Measurements from ENCODE around the gene C2orf68. TPM values are rescaled to one million over a fixed set of nuclear protein-coding genes. Genes with fewer than 3 reads are reported as not detected.
"Not testable (repeated sequence)": the region's sequence is repeated elsewhere in the genome, so short reads cannot be mapped to it uniquely, and the experiment has no call there.

Gene C2orf68
- total RNA-seq, 1 donor from 2014 or later: 40.8 TPM

DNA sequence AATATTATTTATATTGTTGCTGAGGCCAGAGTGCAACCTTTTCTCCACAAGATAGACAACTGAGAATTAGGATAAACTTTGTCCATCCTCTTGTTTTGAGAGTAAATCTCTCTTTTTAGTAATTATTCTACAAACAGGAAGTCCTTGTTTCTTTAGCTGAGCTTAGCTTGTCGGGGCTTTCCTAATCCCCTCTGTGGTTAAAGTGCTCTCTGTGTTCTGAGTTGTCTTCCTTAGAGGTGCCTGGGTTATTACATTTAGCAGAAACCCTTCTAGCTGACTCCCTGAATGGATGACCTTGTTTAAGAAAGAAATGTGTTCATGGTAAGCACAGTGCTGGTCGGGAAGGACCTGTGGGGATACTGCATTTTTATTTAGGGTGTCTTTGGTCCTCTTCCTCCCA is 16.8 kb upstream of the C2orf68 start:
- Mint-ChIP-seq H3K36me3 (ENCODE audit: unreplicated experiment) (peaks cover 54% of the 10 kb centered on the region), H3K27ac (ENCODE audit: unreplicated experiment) (no peak overlapping the region), H3K4me3 (ENCODE audit: unreplicated experiment) (no peak overlapping the region), H3K27me3 (ENCODE audit: unreplicated experiment) (no peaks in the 10 kb centered on the region), H3K9me3 (ENCODE audit: unreplicated experiment) (no peaks in the 10 kb centered on the region), H3K4me1 (ENCODE audit: unreplicated experiment) (no peaks in the 10 kb centered on the region)
- TF ChIP-seq, protein P1, sequence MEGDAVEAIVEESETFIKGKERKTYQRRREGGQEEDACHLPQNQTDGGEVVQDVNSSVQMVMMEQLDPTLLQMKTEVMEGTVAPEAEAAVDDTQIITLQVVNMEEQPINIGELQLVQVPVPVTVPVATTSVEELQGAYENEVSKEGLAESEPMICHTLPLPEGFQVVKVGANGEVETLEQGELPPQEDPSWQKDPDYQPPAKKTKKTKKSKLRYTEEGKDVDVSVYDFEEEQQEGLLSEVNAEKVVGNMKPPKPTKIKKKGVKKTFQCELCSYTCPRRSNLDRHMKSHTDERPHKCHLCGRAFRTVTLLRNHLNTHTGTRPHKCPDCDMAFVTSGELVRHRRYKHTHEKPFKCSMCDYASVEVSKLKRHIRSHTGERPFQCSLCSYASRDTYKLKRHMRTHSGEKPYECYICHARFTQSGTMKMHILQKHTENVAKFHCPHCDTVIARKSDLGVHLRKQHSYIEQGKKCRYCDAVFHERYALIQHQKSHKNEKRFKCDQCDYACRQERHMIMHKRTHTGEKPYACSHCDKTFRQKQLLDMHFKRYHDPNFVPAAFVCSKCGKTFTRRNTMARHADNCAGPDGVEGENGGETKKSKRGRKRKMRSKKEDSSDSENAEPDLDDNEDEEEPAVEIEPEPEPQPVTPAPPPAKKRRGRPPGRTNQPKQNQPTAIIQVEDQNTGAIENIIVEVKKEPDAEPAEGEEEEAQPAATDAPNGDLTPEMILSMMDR (IDR thresholded peaks at IDR 0.05): no peak
- no peak for DNase-seq (ENCODE audit: extremely low spot score, unreplicated experiment)

- DNase-seq (ENCODE audit: extremely low spot score, unreplicated experiment): no peak
- no peak overlapping the region for H3K4me3 Mint-ChIP-seq (ENCODE audit: unreplicated experiment)
- no peaks in the 10 kb centered on the region for H3K27me3 Mint-ChIP-seq (ENCODE audit: unreplicated experiment)
- peaks cover 47% of the 10 kb centered on the region for H3K36me3 Mint-ChIP-seq (ENCODE audit: unreplicated experiment)
- H3K4me1 Mint-ChIP-seq (ENCODE audit: unreplicated experiment): peaks cover 6% of the 10 kb centered on the region
- no peaks in the 10 kb centered on the region for H3K9me3 Mint-ChIP-seq (ENCODE audit: unreplicated experiment)
- TF ChIP-seq, protein P1 (IDR thresholded peaks at IDR 0.05): no peak
- no peak overlapping the region for H3K27ac Mint-ChIP-seq (ENCODE audit: unreplicated experiment)
Measured at GRCh38 chr2:85623991-85624390, 12.1 kb upstream of the C2orf68 start.

DNA sequence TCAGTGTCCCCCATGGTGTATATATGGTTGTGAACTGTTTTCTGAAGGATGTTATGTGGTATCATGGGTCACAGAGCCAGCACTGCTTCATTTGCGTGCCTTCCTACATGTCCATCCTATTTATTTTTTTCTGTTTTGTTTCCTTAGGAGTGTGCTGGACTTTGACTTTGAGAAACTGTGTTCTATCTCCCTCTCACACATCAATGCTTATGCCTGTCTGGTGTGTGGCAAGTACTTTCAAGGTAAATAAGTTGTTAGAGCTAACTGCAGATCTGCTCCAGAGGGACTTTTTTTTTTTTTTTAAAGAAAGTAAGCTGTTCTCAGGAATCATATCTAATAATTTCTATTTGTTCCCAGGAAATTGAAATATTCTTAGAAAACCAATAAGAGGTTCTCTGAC is 9.5 kb upstream of the C2orf68 start:
- peaks cover 20% of the 10 kb centered on the region for H3K4me1 Mint-ChIP-seq (ENCODE audit: unreplicated experiment)
- H3K27ac Mint-ChIP-seq (ENCODE audit: unreplicated experiment): no peak overlapping the region
- no peaks in the 10 kb centered on the region for H3K27me3 Mint-ChIP-seq (ENCODE audit: unreplicated experiment)
- TF ChIP-seq, protein P1 (IDR thresholded peaks at IDR 0.05): no peak
- H3K4me3 Mint-ChIP-seq (ENCODE audit: unreplicated experiment): no peak overlapping the region
- H3K9me3 Mint-ChIP-seq (ENCODE audit: unreplicated experiment): no peaks in the 10 kb centered on the region
- no peak for DNase-seq (ENCODE audit: extremely low spot score, unreplicated experiment)
- peaks cover 39% of the 10 kb centered on the region for H3K36me3 Mint-ChIP-seq (ENCODE audit: unreplicated experiment)

GRCh38 chr2:85619617-85620016 is 7.8 kb upstream of the C2orf68 start:
- Mint-ChIP-seq H3K4me3 (ENCODE audit: unreplicated experiment) (no peak overlapping the region), H3K4me1 (ENCODE audit: unreplicated experiment) (peaks cover 24% of the 10 kb centered on the region), H3K27ac (ENCODE audit: unreplicated experiment) (no peak overlapping the region), H3K36me3 (ENCODE audit: unreplicated experiment) (peaks cover 27% of the 10 kb centered on the region), H3K27me3 (ENCODE audit: unreplicated experiment) (no peaks in the 10 kb centered on the region), H3K9me3 (ENCODE audit: unreplicated experiment) (no peaks in the 10 kb centered on the region)
- TF ChIP-seq, protein P1 (IDR thresholded peaks at IDR 0.05): no peak
- DNase-seq (ENCODE audit: extremely low spot score, unreplicated experiment): no peak

DNA sequence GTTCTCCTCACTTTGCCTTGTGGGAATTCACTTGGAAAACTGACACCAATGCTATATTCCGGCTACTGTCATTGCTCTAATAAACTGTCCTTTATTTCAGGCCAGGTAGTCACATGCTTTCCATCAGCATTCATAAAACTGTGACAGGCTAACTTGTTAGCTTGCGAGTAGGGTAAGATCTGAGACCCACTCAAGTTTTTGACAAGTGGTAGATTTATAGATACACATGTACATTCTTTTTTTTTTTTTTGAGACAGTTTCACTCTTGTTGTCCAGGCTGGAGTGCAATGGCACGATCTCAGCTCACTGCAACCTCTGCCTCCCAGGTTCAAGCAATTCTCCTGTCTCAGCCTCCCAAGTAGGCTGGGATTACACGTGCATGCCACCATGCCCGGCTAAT is 5.9 kb upstream of the C2orf68 start:
- not testable (repeated sequence) for H3K27me3 Mint-ChIP-seq (ENCODE audit: unreplicated experiment); DNase-seq (ENCODE audit: extremely low spot score, unreplicated experiment); H3K27ac Mint-ChIP-seq (ENCODE audit: unreplicated experiment); H3K9me3 Mint-ChIP-seq (ENCODE audit: unreplicated experiment)
- peaks cover 24% of the 10 kb centered on the region for H3K4me1 Mint-ChIP-seq (ENCODE audit: unreplicated experiment)
- H3K36me3 Mint-ChIP-seq (ENCODE audit: unreplicated experiment): peaks cover 10% of the 10 kb centered on the region
- peak overlapping the region; percentile 94 for H3K4me3 Mint-ChIP-seq (ENCODE audit: unreplicated experiment)

DNA sequence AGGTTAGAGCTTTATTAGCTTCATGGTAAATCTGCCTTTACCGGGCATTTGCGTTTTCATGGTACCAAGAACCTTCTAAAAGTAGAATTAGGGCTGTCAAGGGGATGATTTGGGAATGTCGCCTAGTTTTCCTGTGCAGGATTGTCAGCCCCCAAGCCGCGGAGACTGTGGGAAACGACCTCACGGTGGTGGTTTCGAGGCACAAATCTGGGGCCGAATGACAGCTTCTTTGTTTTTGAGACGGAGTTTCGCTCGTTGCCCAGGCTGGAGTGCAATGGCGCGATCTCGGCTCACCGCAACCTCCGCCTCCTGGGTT is 3.5 kb upstream of the C2orf68 start:
- DNase-seq (ENCODE audit: extremely low spot score, unreplicated experiment): no peak
- Mint-ChIP-seq H3K4me3 (ENCODE audit: unreplicated experiment) (no peak overlapping the region), H3K27me3 (ENCODE audit: unreplicated experiment) (no peaks in the 10 kb centered on the region), H3K36me3 (ENCODE audit: unreplicated experiment) (no peaks in the 10 kb centered on the region), H3K27ac (ENCODE audit: unreplicated experiment) (peak overlapping the region; percentile 92), H3K9me3 (ENCODE audit: unreplicated experiment) (no peaks in the 10 kb centered on the region), H3K4me1 (ENCODE audit: unreplicated experiment) (peaks cover 33% of the 10 kb centered on the region)
- TF ChIP-seq, protein P1 (IDR thresholded peaks at IDR 0.05): no peak

DNA sequence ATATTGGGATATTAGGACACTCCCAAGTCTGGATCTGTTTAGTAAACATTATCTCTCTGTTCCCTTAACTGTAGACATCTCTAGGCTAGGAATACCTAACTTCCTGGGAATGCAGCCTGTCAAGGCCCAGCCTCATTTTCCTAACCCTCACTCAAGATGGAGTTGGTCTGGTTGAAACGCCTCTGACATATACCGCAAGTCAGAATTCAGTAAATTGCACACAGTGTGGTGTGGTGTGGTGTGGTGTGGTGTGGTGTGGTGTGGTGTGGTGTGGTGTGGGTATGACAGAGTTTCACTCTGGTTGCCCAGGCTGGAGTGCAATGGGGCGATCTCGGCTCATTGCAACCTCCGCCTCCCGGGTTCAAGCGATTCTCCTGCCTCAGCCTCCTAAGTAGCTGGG is 2.9 kb upstream of the C2orf68 start:
- not testable (repeated sequence) for H3K9me3 Mint-ChIP-seq (ENCODE audit: unreplicated experiment); H3K36me3 Mint-ChIP-seq (ENCODE audit: unreplicated experiment); H3K27ac Mint-ChIP-seq (ENCODE audit: unreplicated experiment); H3K4me3 Mint-ChIP-seq (ENCODE audit: unreplicated experiment); H3K27me3 Mint-ChIP-seq (ENCODE audit: unreplicated experiment); DNase-seq (ENCODE audit: extremely low spot score, unreplicated experiment)
- peaks cover 37% of the 10 kb centered on the region for H3K4me1 Mint-ChIP-seq (ENCODE audit: unreplicated experiment)

Data from osteocyte (in vitro differentiated cells).